OCI-LY7 (cell line): ENCODE data around the gene ATP9B.

Experiments
- EZH2phosphoT487 ChIP-seq: fragments of 200-600 bp; sonication (generic); IDR thresholded peaks from 2 replicates; pipeline ENCODE4 v1.6.1; 2018; ENCODE audit warnings: low read depth, borderline replicate concordance, mild to moderate bottlenecking, mixed run types, antibody characterized with exemption, low read length, moderate library complexity, mixed read lengths
- TF ChIP-seq, protein P1 (sequence below): fragments of 200-600 bp; sonication (generic); conservative IDR thresholded peaks from 2 replicates; pipeline ENCODE4 v1.5.1; 2014; ENCODE audit warnings: mild to moderate bottlenecking, antibody characterized with exemption, low read length, moderate library complexity, mixed read lengths

DNA sequence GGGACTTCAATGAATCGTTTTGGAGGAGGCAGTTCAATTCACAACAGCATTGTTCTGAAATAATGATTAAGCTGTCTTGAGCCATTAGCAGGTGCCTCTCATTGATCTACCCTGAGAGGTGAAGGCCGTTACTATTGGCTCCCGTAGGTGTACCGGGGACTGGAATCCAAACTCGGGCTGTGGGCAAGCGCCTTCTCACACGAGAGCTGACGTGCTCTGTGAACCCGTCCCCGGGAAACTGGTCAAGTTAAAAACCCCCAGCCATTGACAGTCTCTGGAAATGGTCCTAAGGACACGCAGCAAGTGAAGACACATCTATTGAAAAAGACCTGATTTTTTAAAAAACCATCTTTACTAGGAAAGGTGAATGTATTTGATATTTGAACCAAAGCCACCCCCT lies 318.4 kb downstream of the ATP9B start:
- TF ChIP-seq, protein P1, sequence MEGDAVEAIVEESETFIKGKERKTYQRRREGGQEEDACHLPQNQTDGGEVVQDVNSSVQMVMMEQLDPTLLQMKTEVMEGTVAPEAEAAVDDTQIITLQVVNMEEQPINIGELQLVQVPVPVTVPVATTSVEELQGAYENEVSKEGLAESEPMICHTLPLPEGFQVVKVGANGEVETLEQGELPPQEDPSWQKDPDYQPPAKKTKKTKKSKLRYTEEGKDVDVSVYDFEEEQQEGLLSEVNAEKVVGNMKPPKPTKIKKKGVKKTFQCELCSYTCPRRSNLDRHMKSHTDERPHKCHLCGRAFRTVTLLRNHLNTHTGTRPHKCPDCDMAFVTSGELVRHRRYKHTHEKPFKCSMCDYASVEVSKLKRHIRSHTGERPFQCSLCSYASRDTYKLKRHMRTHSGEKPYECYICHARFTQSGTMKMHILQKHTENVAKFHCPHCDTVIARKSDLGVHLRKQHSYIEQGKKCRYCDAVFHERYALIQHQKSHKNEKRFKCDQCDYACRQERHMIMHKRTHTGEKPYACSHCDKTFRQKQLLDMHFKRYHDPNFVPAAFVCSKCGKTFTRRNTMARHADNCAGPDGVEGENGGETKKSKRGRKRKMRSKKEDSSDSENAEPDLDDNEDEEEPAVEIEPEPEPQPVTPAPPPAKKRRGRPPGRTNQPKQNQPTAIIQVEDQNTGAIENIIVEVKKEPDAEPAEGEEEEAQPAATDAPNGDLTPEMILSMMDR: no peak
- no peak for TF ChIP-seq EZH2phosphoT487
